HUES48 (cell line): ENCODE measurements around the gene CLDN9.

Experiments used
- H3K27ac ChIP-seq: one replicate; pipeline ENCODE4 v1.7.0; 2013; ENCODE audit warnings: low read depth, low read length, inconsistent platforms
- H3K27me3 ChIP-seq: 2 replicates; pipeline ENCODE4 v1.6.1; 2013; ENCODE audit warnings: mild to moderate bottlenecking, low read length; ENCODE audit not compliant: control insufficient read depth, insufficient read depth
- H3K36me3 ChIP-seq: 2 replicates; pipeline ENCODE4 v1.6.1; 2013; ENCODE audit warnings: low read length; ENCODE audit not compliant: control insufficient read depth, insufficient read depth
- H3K4me1 ChIP-seq: 2 replicates; pipeline ENCODE4 v1.6.1; 2013; ENCODE audit warnings: mild to moderate bottlenecking, low read length; ENCODE audit not compliant: control insufficient read depth, insufficient read depth
- H3K4me3 ChIP-seq: 2 replicates; pipeline ENCODE4 v1.5.1; 2013; ENCODE audit warnings: mild to moderate bottlenecking, low read depth, low read length
- H3K9ac ChIP-seq: 2 replicates; pipeline ENCODE4 v1.6.1; 2013; ENCODE audit warnings: mild to moderate bottlenecking, low read depth, low read length, moderate library complexity
- H3K9me3 ChIP-seq: 2 replicates; pipeline ENCODE4 v1.6.1; 2013; ENCODE audit warnings: low read length; ENCODE audit not compliant: control insufficient read depth, insufficient read depth

Gene CLDN9

GRCh38 chr16:3027983-3028715 lies 15.4 kb downstream of the CLDN9 start:
- 0 out of 2 replicates have a peak overlapping the region, but pooled peaks have one; percentile 15 for H3K9ac ChIP-seq
- H3K4me3 ChIP-seq, result peak overlapping the region; percentile 32; the same call in 1 of the 2 replicates
- peaks cover 4% of the 10 kb centered on the region for H3K27me3 ChIP-seq

GRCh38 chr16:3028716-3029319 lies 16.1 kb downstream of the CLDN9 start:
- Histone ChIP-seq H3K9me3 (no peaks in the 10 kb centered on the region), H3K4me3 (no peak overlapping the region), H3K4me1 (peaks cover 11% of the 10 kb centered on the region; the same call in 1 of the 2 replicates), H3K9ac (no peak overlapping the region), H3K27me3 (peaks cover 4% of the 10 kb centered on the region), H3K36me3 (peaks cover 20% of the 10 kb centered on the region), H3K27ac (no peak overlapping the region)

More at GRCh38 chr16:3027983-3028715, 15.4 kb downstream of the CLDN9 start:
- H3K36me3 ChIP-seq, result peaks cover 20% of the 10 kb centered on the region
- H3K27ac ChIP-seq, result peak overlapping the region; percentile 46
- H3K4me1 ChIP-seq, result peaks cover 11% of the 10 kb centered on the region; the same call in 1 of the 2 replicates
- no peaks in the 10 kb centered on the region for H3K9me3 ChIP-seq

- H3K4me1 ChIP-seq, result peaks cover 11% of the 10 kb centered on the region; the same call in 1 of the 2 replicates
- H3K27ac ChIP-seq, result no peak overlapping the region
- peaks cover 20% of the 10 kb centered on the region for H3K36me3 ChIP-seq
- peaks cover 4% of the 10 kb centered on the region for H3K27me3 ChIP-seq
- H3K4me3 ChIP-seq, result no peak overlapping the region
- no peak overlapping the region for H3K9ac ChIP-seq
- H3K9me3 ChIP-seq, result no peaks in the 10 kb centered on the region
Observed at GRCh38 chr16:3029491-3030221, 16.9 kb downstream of the CLDN9 start.

- peaks cover 20% of the 10 kb centered on the region for H3K36me3 ChIP-seq
- no peak overlapping the region for H3K4me3 ChIP-seq
- H3K9ac ChIP-seq, result no peak overlapping the region
- H3K9me3 ChIP-seq, result no peaks in the 10 kb centered on the region
- no peak overlapping the region for H3K27ac ChIP-seq
- peaks cover 12% of the 10 kb centered on the region; the same call in 1 of the 2 replicates for H3K4me1 ChIP-seq
- peaks cover 6% of the 10 kb centered on the region for H3K27me3 ChIP-seq
Observed at GRCh38 chr16:3030222-3031212, 17.8 kb downstream of the CLDN9 start.

GRCh38 chr16:3032624-3033023 lies 19.9 kb downstream of the CLDN9 start:
- no peaks in the 10 kb centered on the region for H3K36me3 ChIP-seq
- H3K4me1 ChIP-seq, result peaks cover 13% of the 10 kb centered on the region; the same call in 1 of the 2 replicates
- H3K9ac ChIP-seq, result no peak overlapping the region
- no peak overlapping the region for H3K27ac ChIP-seq
- peaks cover 10% of the 10 kb centered on the region for H3K27me3 ChIP-seq
- no peak overlapping the region for H3K4me3 ChIP-seq
- H3K9me3 ChIP-seq, result no peaks in the 10 kb centered on the region

GRCh38 chr16:3035289-3035971 lies 22.7 kb downstream of the CLDN9 start:
- H3K9ac ChIP-seq, result no peak overlapping the region
- H3K4me1 ChIP-seq, result peaks cover 20% of the 10 kb centered on the region; the same call in 1 of the 2 replicates
- H3K36me3 ChIP-seq, result no peaks in the 10 kb centered on the region
- peaks cover 5% of the 10 kb centered on the region for H3K27me3 ChIP-seq
- H3K9me3 ChIP-seq, result no peaks in the 10 kb centered on the region
- H3K4me3 ChIP-seq, result peak overlapping the region; percentile 72
- H3K27ac ChIP-seq, result no peak overlapping the region

GRCh38 chr16:3035972-3036725 lies 23.4 kb downstream of the CLDN9 start:
- peak overlapping the region; percentile 72 for H3K4me3 ChIP-seq

GRCh38 chr16:3036726-3037315 lies 24.1 kb downstream of the CLDN9 start, which contains the start of gene BICDL2:
Gene BICDL2 (minus strand): TSS chr16:3036944. CDS start chr16:3035496, 1,448 bp downstream.
- Histone ChIP-seq H3K36me3 (no peaks in the 10 kb centered on the region), H3K4me3 (peak within 1 kb of the TSS; percentile 72), H3K27ac (no peak within 1 kb of the TSS), H3K9ac (no peak within 1 kb of the TSS), H3K27me3 (peaks cover 5% of the 10 kb centered on the region), H3K4me1 (peaks cover 15% of the 10 kb centered on the region; the same call in 1 of the 2 replicates), H3K9me3 (no peaks in the 10 kb centered on the region)

More at GRCh38 chr16:3035972-3036725, 23.4 kb downstream of the CLDN9 start:
- H3K27me3 ChIP-seq, result peaks cover 5% of the 10 kb centered on the region
- H3K36me3 ChIP-seq, result no peaks in the 10 kb centered on the region
- H3K27ac ChIP-seq, result no peak overlapping the region
- peaks cover 20% of the 10 kb centered on the region; the same call in 1 of the 2 replicates for H3K4me1 ChIP-seq
- no peak overlapping the region for H3K9ac ChIP-seq
- no peaks in the 10 kb centered on the region for H3K9me3 ChIP-seq

- Histone ChIP-seq H3K4me3 (no peak overlapping the region), H3K4me1 (peaks cover 15% of the 10 kb centered on the region; the same call in 1 of the 2 replicates), H3K27me3 (peaks cover 5% of the 10 kb centered on the region), H3K9me3 (no peaks in the 10 kb centered on the region), H3K9ac (no peak overlapping the region), H3K27ac (no peak overlapping the region), H3K36me3 (no peaks in the 10 kb centered on the region)
Observed at GRCh38 chr16:3038256-3038655, 25.5 kb downstream of the CLDN9 start.
